GM19455 (cell line): ENCODE results near the gene EFNB1.

ENCODE experiments used
- ATAC-seq: cut with Tn5 transposase; IDR thresholded peaks from one replicate; pipeline ENCODE4 v1.9.1; 2021; ENCODE audit not compliant: unreplicated experiment

The EFNB1 gene

GRCh38 chrX:68880846-68881552 lies 52.2 kb downstream of the EFNB1 start:
- no peak for ATAC-seq

- ATAC-seq, result no peak
Observed at GRCh38 chrX:68881911-68882310, 53.1 kb downstream of the EFNB1 start.

GRCh38 chrX:68883800-68884199 lies 55.0 kb downstream of the EFNB1 start:
- ATAC-seq, result no peak

- no peak for ATAC-seq
Observed at GRCh38 chrX:68889249-68889648, 60.4 kb downstream of the EFNB1 start.
